ENCODE measurements around the gene SPG11. TPM values are rescaled to one million over a fixed set of nuclear protein-coding genes. Genes with fewer than 3 reads are reported as not detected.
A peak's percentile ranks its signal among the peaks of the same experiment; 100 is the strongest.

SPG11 gene
- total and polyA plus RNA-seq, 2 experiments from 2014 or later = 21.5 to 53.6 TPM

- no peaks in the 10 kb centered on the region for H4K20me1 ChIP-seq (ENCODE audit: insufficient read depth)
- H3K4me3 ChIP-seq = no peak overlapping the region
- H2AFZ ChIP-seq = no peak overlapping the region
- no peaks in the 10 kb centered on the region for H3K27me3 ChIP-seq (replicated peaks; ENCODE audit: insufficient read depth)
- peaks cover 25% of the 10 kb centered on the region; the same call in 1 of the 2 replicates for H3K36me3 ChIP-seq (ENCODE audit: low read depth)
- no peaks in the 10 kb centered on the region for H3K9me2 ChIP-seq (ENCODE audit: insufficient read depth)
- TF ChIP-seq EZH2 (IDR thresholded peaks at IDR 0.05; ENCODE audit: insufficient read depth, poor library complexity, severe bottlenecking) (no peak), EZH2phosphoT487 (IDR thresholded peaks at IDR 0.05; ENCODE audit: insufficient read depth, low read depth) (no peak)
- H3K9ac ChIP-seq = no peak overlapping the region
- peaks cover 4% of the 10 kb centered on the region for H3K4me1 ChIP-seq (ENCODE audit: insufficient read depth)
- WGBS, 2 experiments (ENCODE audit: low coverage in 1 of 2, low lambda C conversion rate in 2 of 2, missing lambda C conversion rate in 2 of 2) = 96 to 97% methylated on average over 3 of the region's 3 CpGs
- H3K79me2 ChIP-seq (ENCODE audit: insufficient read depth) = peaks cover 25% of the 10 kb centered on the region
- H3F3A ChIP-seq (ENCODE audit: insufficient read depth) = peaks cover 13% of the 10 kb centered on the region; the same call in 1 of the 2 replicates
- no peak for DNase-seq
- in situ Hi-C loops (cut with MboI) = no loop called here
- no peak overlapping the region for H3K4me2 ChIP-seq (ENCODE audit: unreplicated experiment)
- no peak overlapping the region for H3K27ac ChIP-seq
- no peaks in the 10 kb centered on the region for H3K9me3 ChIP-seq (ENCODE audit: low read depth)
These were observed 6.5 kb downstream of the SPG11 start for GRCh38 chr15:44656913-44657312.

GRCh38 chr15:44656298-44656697 is 7.2 kb downstream of the SPG11 start:
- H3K9me2 ChIP-seq (ENCODE audit: insufficient read depth) = no peaks in the 10 kb centered on the region
- H3K4me1 ChIP-seq (ENCODE audit: insufficient read depth) = no peaks in the 10 kb centered on the region
- 94% methylated on average over 1 of the region's 1 CpG for WGBS, 2 experiments (ENCODE audit: low coverage in 1 of 2, low lambda C conversion rate in 2 of 2, missing lambda C conversion rate in 2 of 2)
- DNase-seq = no peak
- peaks cover 25% of the 10 kb centered on the region for H3K79me2 ChIP-seq (ENCODE audit: insufficient read depth)
- peaks cover 13% of the 10 kb centered on the region; the same call in 1 of the 2 replicates for H3F3A ChIP-seq (ENCODE audit: insufficient read depth)
- no peaks in the 10 kb centered on the region for H3K27me3 ChIP-seq (replicated peaks; ENCODE audit: insufficient read depth)
- no peaks in the 10 kb centered on the region for H4K20me1 ChIP-seq (ENCODE audit: insufficient read depth)
- in situ Hi-C loops (cut with MboI) = no loop called here
- H3K36me3 ChIP-seq (ENCODE audit: low read depth) = peaks cover 31% of the 10 kb centered on the region; the same call in 1 of the 2 replicates
- H3K27ac ChIP-seq = no peak overlapping the region
- no peak overlapping the region for H3K9ac ChIP-seq
- no peaks in the 10 kb centered on the region for H3K9me3 ChIP-seq (ENCODE audit: low read depth)
- H2AFZ ChIP-seq = no peak overlapping the region
- H3K4me3 ChIP-seq = no peak overlapping the region
- no peak overlapping the region for H3K4me2 ChIP-seq (ENCODE audit: unreplicated experiment)
- no peak for TF ChIP-seq EZH2phosphoT487 (IDR thresholded peaks at IDR 0.05; ENCODE audit: insufficient read depth, low read depth)
- no peak for TF ChIP-seq EZH2 (IDR thresholded peaks at IDR 0.05; ENCODE audit: insufficient read depth, poor library complexity, severe bottlenecking)

- H3K36me3 ChIP-seq (ENCODE audit: low read depth) = peaks cover 42% of the 10 kb centered on the region; the same call in 1 of the 2 replicates
- in situ Hi-C loops (cut with MboI) = no loop called here
- no peaks in the 10 kb centered on the region for H4K20me1 ChIP-seq (ENCODE audit: insufficient read depth)
- H3K4me1 ChIP-seq (ENCODE audit: insufficient read depth) = no peaks in the 10 kb centered on the region
- no peak overlapping the region for H3K4me2 ChIP-seq (ENCODE audit: unreplicated experiment)
- no peak overlapping the region for H3K9ac ChIP-seq
- H2AFZ ChIP-seq = no peak overlapping the region
- no peaks in the 10 kb centered on the region for H3K9me2 ChIP-seq (ENCODE audit: insufficient read depth)
- peaks cover 13% of the 10 kb centered on the region; the same call in 1 of the 2 replicates for H3K79me2 ChIP-seq (ENCODE audit: insufficient read depth)
- peak overlapping the region; percentile 29 for H3K27ac ChIP-seq
- no peaks in the 10 kb centered on the region for H3K9me3 ChIP-seq (ENCODE audit: low read depth)
- H3K4me3 ChIP-seq = no peak overlapping the region
- 58% methylated on average over 6 of the region's 6 CpGs for WGBS, 2 experiments (ENCODE audit: low coverage in 1 of 2, low lambda C conversion rate in 2 of 2, missing lambda C conversion rate in 2 of 2)
- TF ChIP-seq EZH2phosphoT487 (IDR thresholded peaks at IDR 0.05; ENCODE audit: insufficient read depth, low read depth) (no peak), EZH2 (IDR thresholded peaks at IDR 0.05; ENCODE audit: insufficient read depth, poor library complexity, severe bottlenecking) (no peak)
- peaks cover 13% of the 10 kb centered on the region; the same call in 1 of the 2 replicates for H3F3A ChIP-seq (ENCODE audit: insufficient read depth)
- DNase-seq = peak; percentile 75
- no peaks in the 10 kb centered on the region for H3K27me3 ChIP-seq (replicated peaks; ENCODE audit: insufficient read depth)
These were observed 8.6 kb downstream of the SPG11 start for GRCh38 chr15:44654858-44655257.

- peaks cover 6% of the 10 kb centered on the region; the same call in 1 of the 2 replicates for H3F3A ChIP-seq (ENCODE audit: insufficient read depth)
- H3K79me2 ChIP-seq (ENCODE audit: insufficient read depth) = peaks cover 59% of the 10 kb centered on the region
- DNase-seq = no peak
- H3K27ac ChIP-seq = no peak overlapping the region
- no peaks in the 10 kb centered on the region for H3K4me1 ChIP-seq (ENCODE audit: insufficient read depth)
- H3K4me2 ChIP-seq (ENCODE audit: unreplicated experiment) = no peak overlapping the region
- peaks cover 51% of the 10 kb centered on the region for H3K36me3 ChIP-seq (ENCODE audit: low read depth)
- in situ Hi-C loops (cut with MboI) = no loop called here
- H3K27me3 ChIP-seq (replicated peaks; ENCODE audit: insufficient read depth) = no peaks in the 10 kb centered on the region
- H3K9ac ChIP-seq = no peak overlapping the region
- no peaks in the 10 kb centered on the region for H4K20me1 ChIP-seq (ENCODE audit: insufficient read depth)
- no peak overlapping the region for H2AFZ ChIP-seq
- no peak overlapping the region for H3K4me3 ChIP-seq
- TF ChIP-seq EZH2 (IDR thresholded peaks at IDR 0.05; ENCODE audit: insufficient read depth, poor library complexity, severe bottlenecking) (no peak), EZH2phosphoT487 (IDR thresholded peaks at IDR 0.05; ENCODE audit: insufficient read depth, low read depth) (no peak)
- H3K9me2 ChIP-seq (ENCODE audit: insufficient read depth) = no peaks in the 10 kb centered on the region
- H3K9me3 ChIP-seq (ENCODE audit: low read depth) = no peaks in the 10 kb centered on the region
These were observed 15.8 kb downstream of the SPG11 start for GRCh38 chr15:44647637-44648036.

- Histone ChIP-seq H3K9me3 (ENCODE audit: low read depth) (no peaks in the 10 kb centered on the region), H3K79me2 (ENCODE audit: insufficient read depth) (peaks cover 64% of the 10 kb centered on the region), H4K20me1 (ENCODE audit: insufficient read depth) (no peaks in the 10 kb centered on the region), H3K27ac (no peak overlapping the region), H3K9ac (no peak overlapping the region), H3K4me1 (ENCODE audit: insufficient read depth) (no peaks in the 10 kb centered on the region), H3K27me3 (replicated peaks; ENCODE audit: insufficient read depth) (no peaks in the 10 kb centered on the region), H3K4me2 (ENCODE audit: unreplicated experiment) (no peak overlapping the region), H3K9me2 (ENCODE audit: insufficient read depth) (no peaks in the 10 kb centered on the region), H3K4me3 (no peak overlapping the region), H3F3A (ENCODE audit: insufficient read depth) (peaks cover 6% of the 10 kb centered on the region; the same call in 1 of the 2 replicates), H2AFZ (no peak overlapping the region), H3K36me3 (ENCODE audit: low read depth) (peaks cover 51% of the 10 kb centered on the region)
- no peak for DNase-seq
- in situ Hi-C loops (cut with MboI) = no loop called here
- WGBS, 2 experiments (ENCODE audit: low coverage in 1 of 2, low lambda C conversion rate in 2 of 2, missing lambda C conversion rate in 2 of 2) = 100% methylated on average over 1 of the region's 1 CpG
- TF ChIP-seq EZH2phosphoT487 (IDR thresholded peaks at IDR 0.05; ENCODE audit: insufficient read depth, low read depth) = no peak
- no peak for TF ChIP-seq EZH2 (IDR thresholded peaks at IDR 0.05; ENCODE audit: insufficient read depth, poor library complexity, severe bottlenecking)
These were observed 16.4 kb downstream of the SPG11 start for GRCh38 chr15:44647036-44647435.

Data from GM23248 (cell line).